ENCODE measurements around the gene CBLC. TPM values are rescaled to one million over a fixed set of nuclear protein-coding genes. Genes with fewer than 3 reads are reported as not detected.

CBLC gene
- polyA plus RNA-seq, 1 of the 3 experiments (the other 2 are of a cell fraction), result not detected

DNA sequence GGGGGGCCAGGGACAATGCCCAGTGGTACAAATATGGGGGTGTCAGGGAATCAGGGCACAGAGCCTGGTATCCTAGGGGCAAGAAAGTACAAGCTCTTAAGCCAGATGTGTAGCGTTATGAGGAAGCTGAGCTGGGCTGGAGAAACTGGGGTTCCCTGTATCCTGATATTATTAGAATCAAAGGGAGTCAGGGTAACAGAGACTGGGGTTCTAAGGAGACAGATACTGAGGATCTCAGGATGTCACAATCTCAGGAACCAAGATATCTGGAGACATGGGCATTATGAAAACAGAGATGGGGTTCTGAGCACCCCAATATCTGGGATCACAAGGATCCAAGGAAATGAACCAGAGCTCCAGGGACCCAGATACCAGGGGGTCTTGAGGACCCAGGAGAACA lies 28.4 kb upstream of the CBLC start:
- 39% methylated on average over 1 of the region's 1 CpG for WGBS (ENCODE audit: low lambda C conversion rate)
- no peak overlapping the region for H2AFZ ChIP-seq (ENCODE audit: low read depth)
- no peak for DNase-seq
- H3K9ac ChIP-seq, result peak overlapping the region; percentile 84
- peaks cover 26% of the 10 kb centered on the region for H3K79me2 ChIP-seq (ENCODE audit: insufficient read depth)
- H3K9me3 ChIP-seq, result no peaks in the 10 kb centered on the region
- TF ChIP-seq RFX5 (IDR thresholded peaks at IDR 0.05; ENCODE audit: low read length) (no peak), GABPA (IDR thresholded peaks at IDR 0.05; ENCODE audit: low read depth) (no peak), YY1 (IDR thresholded peaks at IDR 0.05; ENCODE audit: low read depth) (no peak), RAD21 (IDR thresholded peaks at IDR 0.05; ENCODE audit: low read length) (no peak), SMC3 (IDR thresholded peaks at IDR 0.05; ENCODE audit: low read depth, low read length) (no peak), FOXJ3 (CRISPR knock-in tag; IDR thresholded peaks at IDR 0.05) (no peak), EZH2phosphoT487 (IDR thresholded peaks at IDR 0.05; ENCODE audit: borderline replicate concordance, low read depth) (no peak), FOSL2 (IDR thresholded peaks at IDR 0.05; ENCODE audit: borderline replicate concordance, low read depth) (no peak), MEF2A (IDR thresholded peaks at IDR 0.05; ENCODE audit: borderline replicate concordance, low read depth) (no peak), RCOR1 (IDR thresholded peaks at IDR 0.05; ENCODE audit: low read length) (no peak), FOXM1 (IDR thresholded peaks at IDR 0.05; ENCODE audit: low read depth) (no peak), JUND (IDR thresholded peaks at IDR 0.05) (no peak)
- TF ChIP-seq, protein P1, sequence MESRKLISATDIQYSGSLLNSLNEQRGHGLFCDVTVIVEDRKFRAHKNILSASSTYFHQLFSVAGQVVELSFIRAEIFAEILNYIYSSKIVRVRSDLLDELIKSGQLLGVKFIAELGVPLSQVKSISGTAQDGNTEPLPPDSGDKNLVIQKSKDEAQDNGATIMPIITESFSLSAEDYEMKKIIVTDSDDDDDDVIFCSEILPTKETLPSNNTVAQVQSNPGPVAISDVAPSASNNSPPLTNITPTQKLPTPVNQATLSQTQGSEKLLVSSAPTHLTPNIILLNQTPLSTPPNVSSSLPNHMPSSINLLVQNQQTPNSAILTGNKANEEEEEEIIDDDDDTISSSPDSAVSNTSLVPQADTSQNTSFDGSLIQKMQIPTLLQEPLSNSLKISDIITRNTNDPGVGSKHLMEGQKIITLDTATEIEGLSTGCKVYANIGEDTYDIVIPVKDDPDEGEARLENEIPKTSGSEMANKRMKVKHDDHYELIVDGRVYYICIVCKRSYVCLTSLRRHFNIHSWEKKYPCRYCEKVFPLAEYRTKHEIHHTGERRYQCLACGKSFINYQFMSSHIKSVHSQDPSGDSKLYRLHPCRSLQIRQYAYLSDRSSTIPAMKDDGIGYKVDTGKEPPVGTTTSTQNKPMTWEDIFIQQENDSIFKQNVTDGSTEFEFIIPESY (IDR thresholded peaks at IDR 0.05; ENCODE audit: borderline replicate concordance, low read depth), result no peak
- TF ChIP-seq, protein P2, sequence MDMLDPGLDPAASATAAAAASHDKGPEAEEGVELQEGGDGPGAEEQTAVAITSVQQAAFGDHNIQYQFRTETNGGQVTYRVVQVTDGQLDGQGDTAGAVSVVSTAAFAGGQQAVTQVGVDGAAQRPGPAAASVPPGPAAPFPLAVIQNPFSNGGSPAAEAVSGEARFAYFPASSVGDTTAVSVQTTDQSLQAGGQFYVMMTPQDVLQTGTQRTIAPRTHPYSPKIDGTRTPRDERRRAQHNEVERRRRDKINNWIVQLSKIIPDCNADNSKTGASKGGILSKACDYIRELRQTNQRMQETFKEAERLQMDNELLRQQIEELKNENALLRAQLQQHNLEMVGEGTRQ (IDR thresholded peaks at IDR 0.05; ENCODE audit: borderline replicate concordance, low read depth, low read length), result no peak
- TF ChIP-seq, protein P3, sequence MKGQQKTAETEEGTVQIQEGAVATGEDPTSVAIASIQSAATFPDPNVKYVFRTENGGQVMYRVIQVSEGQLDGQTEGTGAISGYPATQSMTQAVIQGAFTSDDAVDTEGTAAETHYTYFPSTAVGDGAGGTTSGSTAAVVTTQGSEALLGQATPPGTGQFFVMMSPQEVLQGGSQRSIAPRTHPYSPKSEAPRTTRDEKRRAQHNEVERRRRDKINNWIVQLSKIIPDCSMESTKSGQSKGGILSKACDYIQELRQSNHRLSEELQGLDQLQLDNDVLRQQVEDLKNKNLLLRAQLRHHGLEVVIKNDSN (IDR thresholded peaks at IDR 0.05; ENCODE audit: borderline replicate concordance, low read depth), result no peak
- TF ChIP-seq, protein P4, sequence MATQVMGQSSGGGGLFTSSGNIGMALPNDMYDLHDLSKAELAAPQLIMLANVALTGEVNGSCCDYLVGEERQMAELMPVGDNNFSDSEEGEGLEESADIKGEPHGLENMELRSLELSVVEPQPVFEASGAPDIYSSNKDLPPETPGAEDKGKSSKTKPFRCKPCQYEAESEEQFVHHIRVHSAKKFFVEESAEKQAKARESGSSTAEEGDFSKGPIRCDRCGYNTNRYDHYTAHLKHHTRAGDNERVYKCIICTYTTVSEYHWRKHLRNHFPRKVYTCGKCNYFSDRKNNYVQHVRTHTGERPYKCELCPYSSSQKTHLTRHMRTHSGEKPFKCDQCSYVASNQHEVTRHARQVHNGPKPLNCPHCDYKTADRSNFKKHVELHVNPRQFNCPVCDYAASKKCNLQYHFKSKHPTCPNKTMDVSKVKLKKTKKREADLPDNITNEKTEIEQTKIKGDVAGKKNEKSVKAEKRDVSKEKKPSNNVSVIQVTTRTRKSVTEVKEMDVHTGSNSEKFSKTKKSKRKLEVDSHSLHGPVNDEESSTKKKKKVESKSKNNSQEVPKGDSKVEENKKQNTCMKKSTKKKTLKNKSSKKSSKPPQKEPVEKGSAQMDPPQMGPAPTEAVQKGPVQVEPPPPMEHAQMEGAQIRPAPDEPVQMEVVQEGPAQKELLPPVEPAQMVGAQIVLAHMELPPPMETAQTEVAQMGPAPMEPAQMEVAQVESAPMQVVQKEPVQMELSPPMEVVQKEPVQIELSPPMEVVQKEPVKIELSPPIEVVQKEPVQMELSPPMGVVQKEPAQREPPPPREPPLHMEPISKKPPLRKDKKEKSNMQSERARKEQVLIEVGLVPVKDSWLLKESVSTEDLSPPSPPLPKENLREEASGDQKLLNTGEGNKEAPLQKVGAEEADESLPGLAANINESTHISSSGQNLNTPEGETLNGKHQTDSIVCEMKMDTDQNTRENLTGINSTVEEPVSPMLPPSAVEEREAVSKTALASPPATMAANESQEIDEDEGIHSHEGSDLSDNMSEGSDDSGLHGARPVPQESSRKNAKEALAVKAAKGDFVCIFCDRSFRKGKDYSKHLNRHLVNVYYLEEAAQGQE (IDR thresholded peaks at IDR 0.05; ENCODE audit: low read depth, low read length), result no peak
- H4K20me1 ChIP-seq (ENCODE audit: insufficient read depth), result peaks cover 5% of the 10 kb centered on the region; the same call in 1 of the 2 replicates
- H3K27ac ChIP-seq (ENCODE audit: low read depth in 2 of 2, low read length in 1 of 2), result peak overlapping the region in 1 of 2 experiments; percentile 40; a peak in 1 of 4 replicates
- peaks cover 0 to 2% of the 10 kb centered on the region in 2 experiments for H3K36me3 ChIP-seq (replicated peaks in 1 of 2; ENCODE audit: control insufficient read depth in 1 of 2, insufficient read depth in 2 of 2, low read length in 1 of 2)
- H3K9me2 ChIP-seq, result no peaks in the 10 kb centered on the region
- no peaks in the 10 kb centered on the region for H3K27me3 ChIP-seq (ENCODE audit: insufficient read depth)
- ChIA-PET CTCF (interaction anchor here (1.0 to 4.0 kb wide), 5 partner anchors 21 to 178 kb away, joined by 3 to 21 read pairs (median 5); no protein-coding TSS in a partner anchor), POLR2A (no interaction called here)
- peak overlapping the region; percentile 91 for H3K4me2 ChIP-seq
- peak overlapping the region; percentile 59 to 81 for H3K4me3 ChIP-seq (ENCODE audit: low read depth in 2 of 2, low read length in 1 of 2)
- H3F3A ChIP-seq (replicated peaks; ENCODE audit: insufficient read depth), result peaks cover 27% of the 10 kb centered on the region
- H3K4me1 ChIP-seq (ENCODE audit: control insufficient read depth in 1 of 2, insufficient read depth in 2 of 2, low read depth in 1 of 2, low read length in 1 of 2), result peaks cover 10 to 21% of the 10 kb centered on the region in 2 experiments; a peak in 3 of 4 replicates

Data from SK-N-SH (cell line).